HCT116 (cell line): ENCODE data around the gene MRPS2. TPM values are rescaled to one million over a fixed set of nuclear protein-coding genes. Genes with fewer than 3 reads are reported as not detected.

Experiments
- ATAC-seq: fragments of 200-7000 bp; cut with Tn5 transposase; 2 replicates; pipeline ENCODE4 v1.9.1; 2020; ENCODE audit warnings: mild to moderate bottlenecking, moderate library complexity
- BruUV-seq: library from RNA; stranded (reverse); fragments of 400-500 nt; replicated peaks from 2 replicates; lab custom pipeline; 2021; lab: Mats Ljungman, UMichigan
- CTCF ChIA-PET: fragments of 300-600 bp; sonication (Branson Sonifier 250); formaldehyde crosslinking; loops from one replicate; lab custom pipeline; 2021; ENCODE audit warnings: antibody characterized with exemption; lab: Charles Lee
- POLR2A ChIA-PET: fragments of 300-600, 350-600 bp; sonication (Branson Sonifier 250); formaldehyde crosslinking; loops from one replicate; lab custom pipeline; 2021; ENCODE audit warnings: antibody characterized with exemption; lab: Charles Lee
- RAD21 ChIA-PET, 2 experiments: fragments of 300-600 bp; sonication (Branson Sonifier 250); formaldehyde crosslinking; loops; one replicate each; lab custom pipeline; 2023; ENCODE audit warnings: low total read pairs in 2 of 2; ENCODE audit not compliant: uncharacterized antibody in 2 of 2, unreplicated experiment in 2 of 2, low non-redundant PET in 1 of 2; lab: Charles Lee
- DNase-seq: peaks from one replicate; pipeline ENCODE4 v3.0.0-alpha.2; 2010; ENCODE audit warnings: low read depth, low spot score
- H2AFZ ChIP-seq: fragments of 200-600 bp; shearing (Covaris generic), sonication (generic); 2 replicates; pipeline ENCODE4 v1.6.1; 2017; ENCODE audit warnings: low read depth, mixed run types, mixed read lengths, antibody characterized with exemption, low read length; ENCODE audit not compliant: poor library complexity, severe bottlenecking
- H3K27ac ChIP-seq: 2 replicates; pipeline ENCODE4 v1.5.1; 2012; ENCODE audit warnings: low read depth, low read length
- H3K27me3 ChIP-seq: fragments of 200-600 bp; sonication (generic); 2 replicates; pipeline ENCODE4 v1.6.1; 2016; ENCODE audit warnings: mixed run types, low read length, mixed read lengths; ENCODE audit not compliant: insufficient read depth
- H3K36me3 ChIP-seq, 2 experiments: fragments of 200-500 bp in 1 of 2; fragments of 200-600 bp in 1 of 2; sonication (Bioruptor generic) in 1 of 2; sonication (generic) in 1 of 2; 2 replicates each; pipeline versions ENCODE4 v1.5.1 to v1.6.1; 2014 to 2016; ENCODE audit warnings: low read length in 2 of 2, inconsistent platforms in 1 of 2, mixed read lengths in 1 of 2, mixed run types in 1 of 2; ENCODE audit not compliant: insufficient read depth in 2 of 2, control insufficient read depth in 1 of 2
- H3K4me1 ChIP-seq, 2 experiments: fragments of 200-600 bp in 1 of 2; sonication (generic) in 1 of 2; 2 replicates each; pipeline versions ENCODE4 v1.5.1 to v1.6.1; 2012 to 2017; ENCODE audit warnings: low read length in 2 of 2, inconsistent platforms in 1 of 2, mild to moderate bottlenecking in 1 of 2, mixed read lengths in 1 of 2, mixed run types in 1 of 2, moderate library complexity in 1 of 2; ENCODE audit not compliant: insufficient read depth in 2 of 2, control insufficient read depth in 1 of 2
- H3K4me2 ChIP-seq: fragments of 200-600 bp; sonication (generic); 2 replicates; pipeline ENCODE4 v1.6.1; 2017; ENCODE audit warnings: mixed run types, low read length, mixed read lengths
- H3K4me3 ChIP-seq, 2 experiments: fragments of 200-600 bp in 1 of 2; sonication (generic) in 1 of 2; replicated peaks in 1 of 2; 2 replicates each; pipeline ENCODE4 v1.5.1; 2011 to 2016; ENCODE audit warnings: low read length in 2 of 2, control low read depth in 1 of 2, low read depth in 1 of 2, mild to moderate bottlenecking in 1 of 2, mixed read lengths in 1 of 2, mixed run types in 1 of 2
- H3K79me2 ChIP-seq: fragments of 200-600 bp; sonication (generic); 2 replicates; pipeline ENCODE4 v1.6.1; 2017; ENCODE audit warnings: mild to moderate bottlenecking, mixed run types, low read length, moderate library complexity, mixed read lengths; ENCODE audit not compliant: insufficient read depth
- H3K9ac ChIP-seq: fragments of 200-600 bp; sonication (generic); 2 replicates; pipeline ENCODE4 v1.6.1; 2016; ENCODE audit warnings: low read length, mixed read lengths
- H3K9me2 ChIP-seq: fragments of 200-600 bp; sonication (generic), shearing (Covaris generic); 2 replicates; pipeline ENCODE4 v1.6.1; 2017; ENCODE audit warnings: mixed run types, mild to moderate bottlenecking, moderate library complexity; ENCODE audit not compliant: insufficient read depth
- H3K9me3 ChIP-seq, 2 experiments: fragments of 200-500 bp in 1 of 2; fragments of 200-600 bp in 1 of 2; sonication (Bioruptor generic) in 1 of 2; sonication (generic) in 1 of 2; 2 replicates each; pipeline ENCODE4 v1.6.1; 2014 to 2017; ENCODE audit warnings: low read length in 2 of 2, mixed read lengths in 2 of 2, inconsistent platforms in 1 of 2, low read depth in 1 of 2, mild to moderate bottlenecking in 1 of 2, mixed run types in 1 of 2, moderate library complexity in 1 of 2; ENCODE audit not compliant: control insufficient read depth in 1 of 2, insufficient read depth in 1 of 2
- H4K20me1 ChIP-seq: fragments of 200-600 bp; sonication (generic), shearing (Covaris generic); 2 replicates; pipeline ENCODE4 v1.6.1; 2017; ENCODE audit warnings: mixed run types, mild to moderate bottlenecking, moderate library complexity; ENCODE audit not compliant: insufficient read depth
- ATF3 ChIP-seq: IDR thresholded peaks from 2 replicates; pipeline ENCODE4 v1.6.1; 2012
- CBX3 ChIP-seq: IDR thresholded peaks from 2 replicates; pipeline ENCODE4 v1.6.1; 2012; ENCODE audit warnings: low read depth
- CEBPB ChIP-seq: IDR thresholded peaks from 2 replicates; pipeline ENCODE4 v1.6.1; 2012; ENCODE audit warnings: low read depth
- EZH2 ChIP-seq: fragments of 200-600 bp; sonication (generic); IDR thresholded peaks from 2 replicates; pipeline ENCODE4 v1.6.1; 2017; ENCODE audit warnings: antibody characterized with exemption, mixed run types
- EZH2phosphoT487 ChIP-seq: fragments of 200-600 bp; IDR thresholded peaks from 2 replicates; pipeline ENCODE4 v1.6.1; 2018; ENCODE audit warnings: antibody characterized with exemption, borderline replicate concordance
- FOSL1 ChIP-seq: IDR thresholded peaks from 2 replicates; pipeline ENCODE4 v1.6.1; 2012; ENCODE audit warnings: low read depth
- POLR2AphosphoS5 ChIP-seq: IDR thresholded peaks from 2 replicates; pipeline ENCODE4 v1.6.1; 2011; ENCODE audit warnings: mild to moderate bottlenecking, low read depth, low read length, moderate library complexity
- RAD21 ChIP-seq: IDR thresholded peaks from 2 replicates; pipeline ENCODE4 v1.6.1; 2012; ENCODE audit warnings: low read depth, mild to moderate bottlenecking
- SIN3A ChIP-seq: IDR thresholded peaks from 2 replicates; pipeline ENCODE4 v1.6.1; 2012; ENCODE audit warnings: low read depth
- SRF ChIP-seq: IDR thresholded peaks from 2 replicates; pipeline ENCODE4 v1.6.1; 2012; ENCODE audit warnings: low read depth
- TCF7L2 ChIP-seq: IDR thresholded peaks from 2 replicates; pipeline ENCODE4 v1.7.0; 2011; ENCODE audit warnings: borderline replicate concordance, inconsistent platforms; ENCODE audit not compliant: insufficient read depth, insufficient read length; ENCODE audit errors: extremely low read depth
- YY1 ChIP-seq: IDR thresholded peaks from 2 replicates; pipeline ENCODE4 v1.6.1; 2011; ENCODE audit warnings: low read length, low read depth, moderate library complexity, mild to moderate bottlenecking; ENCODE audit not compliant: insufficient replicate concordance; ENCODE audit errors: extremely low read depth
- ZFX ChIP-seq: fragments of 450-650 bp; IDR thresholded peaks from 2 replicates; pipeline ENCODE4 v1.6.1; 2017
- ZNF274 ChIP-seq: fragments of 200-500 bp; sonication (Bioruptor generic); IDR thresholded peaks from 2 replicates; pipeline ENCODE4 v1.6.1; 2014; ENCODE audit warnings: mild to moderate bottlenecking, low read depth, low read length, inconsistent platforms
- intact Hi-C: fragments of 100-400 bp; cut with micrococcal nuclease; formaldehyde crosslinking; loops from 2 replicates; pipeline ENCODE4 v1.10.0; 2022
- total RNA-seq: library from RNA; stranded (reverse); gene quantifications from one replicate; pipeline ENCODE4 v1.2.1, GENCODE V29; 2021; ENCODE audit not compliant: unreplicated experiment
- TF ChIP-seq, protein P1 (sequence below), 3 experiments: fragments of 200-600 bp in 1 of 3; sonication (generic) in 1 of 3; IDR thresholded peaks in 2 of 3; conservative IDR thresholded peaks in 1 of 3; 2 replicates each; pipeline ENCODE4 v1.5.1; 2012 to 2017; ENCODE audit warnings: low read depth in 2 of 3, low read length in 2 of 3, antibody characterized with exemption in 1 of 3, borderline replicate concordance in 1 of 3, control low read depth in 1 of 3, mild to moderate bottlenecking in 1 of 3, mixed read lengths in 1 of 3, mixed run types in 1 of 3, moderate library complexity in 1 of 3; ENCODE audit not compliant: insufficient read depth in 1 of 3
- TF ChIP-seq, protein P2 (sequence below): IDR thresholded peaks from 2 replicates; pipeline ENCODE4 v1.6.1; 2011; ENCODE audit warnings: mild to moderate bottlenecking, low read length, moderate library complexity; ENCODE audit not compliant: insufficient replicate concordance; ENCODE audit errors: extremely low read depth

Gene MRPS2
- total RNA-seq, 1 experiment from 2014 or later = 85.1 TPM

GRCh38 chr9:135507104-135508035, 6.9 kb downstream of the MRPS2 start:
- Histone ChIP-seq H4K20me1 (peaks cover 4% of the 10 kb centered on the region; the same call in 1 of the 2 replicates), H3K9me3 (no peaks in the 10 kb centered on the region; a peak in 1 of 4 replicates), H3K9me2 (no peaks in the 10 kb centered on the region), H2AFZ (no peak overlapping the region), H3K27ac (no peak overlapping the region), H3K27me3 (no peaks in the 10 kb centered on the region), H3K9ac (no peak overlapping the region), H3K4me2 (no peak overlapping the region), H3K79me2 (peaks cover 21% of the 10 kb centered on the region), H3K4me1 (peaks cover 6 to 21% of the 10 kb centered on the region in 2 experiments; a peak in 3 of 4 replicates), H3K36me3 (peaks cover 11 to 29% of the 10 kb centered on the region in 2 experiments; a peak in 2 of 4 replicates), H3K4me3 (no peak overlapping the region)
- ATAC-seq = no peak
- RAD21 ChIA-PET = no interaction called here
- TF ChIP-seq, protein P1, sequence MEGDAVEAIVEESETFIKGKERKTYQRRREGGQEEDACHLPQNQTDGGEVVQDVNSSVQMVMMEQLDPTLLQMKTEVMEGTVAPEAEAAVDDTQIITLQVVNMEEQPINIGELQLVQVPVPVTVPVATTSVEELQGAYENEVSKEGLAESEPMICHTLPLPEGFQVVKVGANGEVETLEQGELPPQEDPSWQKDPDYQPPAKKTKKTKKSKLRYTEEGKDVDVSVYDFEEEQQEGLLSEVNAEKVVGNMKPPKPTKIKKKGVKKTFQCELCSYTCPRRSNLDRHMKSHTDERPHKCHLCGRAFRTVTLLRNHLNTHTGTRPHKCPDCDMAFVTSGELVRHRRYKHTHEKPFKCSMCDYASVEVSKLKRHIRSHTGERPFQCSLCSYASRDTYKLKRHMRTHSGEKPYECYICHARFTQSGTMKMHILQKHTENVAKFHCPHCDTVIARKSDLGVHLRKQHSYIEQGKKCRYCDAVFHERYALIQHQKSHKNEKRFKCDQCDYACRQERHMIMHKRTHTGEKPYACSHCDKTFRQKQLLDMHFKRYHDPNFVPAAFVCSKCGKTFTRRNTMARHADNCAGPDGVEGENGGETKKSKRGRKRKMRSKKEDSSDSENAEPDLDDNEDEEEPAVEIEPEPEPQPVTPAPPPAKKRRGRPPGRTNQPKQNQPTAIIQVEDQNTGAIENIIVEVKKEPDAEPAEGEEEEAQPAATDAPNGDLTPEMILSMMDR (IDR thresholded peaks at IDR 0.05 in 2 of 3, conservative IDR thresholded peaks at IDR 0.05 in 1 of 3; ENCODE audit: borderline replicate concordance in 1 of 3, insufficient read depth in 1 of 3, low read depth in 2 of 3, low read length in 2 of 3) = no peak
- TF ChIP-seq, protein P2, sequence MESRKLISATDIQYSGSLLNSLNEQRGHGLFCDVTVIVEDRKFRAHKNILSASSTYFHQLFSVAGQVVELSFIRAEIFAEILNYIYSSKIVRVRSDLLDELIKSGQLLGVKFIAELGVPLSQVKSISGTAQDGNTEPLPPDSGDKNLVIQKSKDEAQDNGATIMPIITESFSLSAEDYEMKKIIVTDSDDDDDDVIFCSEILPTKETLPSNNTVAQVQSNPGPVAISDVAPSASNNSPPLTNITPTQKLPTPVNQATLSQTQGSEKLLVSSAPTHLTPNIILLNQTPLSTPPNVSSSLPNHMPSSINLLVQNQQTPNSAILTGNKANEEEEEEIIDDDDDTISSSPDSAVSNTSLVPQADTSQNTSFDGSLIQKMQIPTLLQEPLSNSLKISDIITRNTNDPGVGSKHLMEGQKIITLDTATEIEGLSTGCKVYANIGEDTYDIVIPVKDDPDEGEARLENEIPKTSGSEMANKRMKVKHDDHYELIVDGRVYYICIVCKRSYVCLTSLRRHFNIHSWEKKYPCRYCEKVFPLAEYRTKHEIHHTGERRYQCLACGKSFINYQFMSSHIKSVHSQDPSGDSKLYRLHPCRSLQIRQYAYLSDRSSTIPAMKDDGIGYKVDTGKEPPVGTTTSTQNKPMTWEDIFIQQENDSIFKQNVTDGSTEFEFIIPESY = no peak
- TF ChIP-seq TCF7L2 = no peak
- no peak for TF ChIP-seq CEBPB
- no peak for TF ChIP-seq EZH2
- no peak for TF ChIP-seq FOSL1
- TF ChIP-seq ZFX = no peak
- no peak for TF ChIP-seq EZH2phosphoT487
- no peak for TF ChIP-seq YY1
- no peak for TF ChIP-seq SIN3A
- no peak for TF ChIP-seq ZNF274
- TF ChIP-seq POLR2AphosphoS5 = no peak
- no peak for TF ChIP-seq RAD21
- no peak for TF ChIP-seq SRF
- no peak for TF ChIP-seq ATF3
- no peak for TF ChIP-seq CBX3
- BruUV-seq = no TSS peak
- CTCF ChIA-PET = no interaction called here
- intact Hi-C loops = no loop called here
- no peak for DNase-seq
- POLR2A ChIA-PET = no interaction called here
